GM21390 (cell line): ENCODE data around the gene NRM.
"Not testable (repeated sequence)": the region's sequence is repeated elsewhere in the genome, so short reads cannot be mapped to it uniquely, and the experiment has no call there.

Experiments used
- ATAC-seq: cut with Tn5 transposase; IDR thresholded peaks from one replicate; pipeline ENCODE4 v1.9.1; 2021; ENCODE audit not compliant: unreplicated experiment

Gene NRM

DNA sequence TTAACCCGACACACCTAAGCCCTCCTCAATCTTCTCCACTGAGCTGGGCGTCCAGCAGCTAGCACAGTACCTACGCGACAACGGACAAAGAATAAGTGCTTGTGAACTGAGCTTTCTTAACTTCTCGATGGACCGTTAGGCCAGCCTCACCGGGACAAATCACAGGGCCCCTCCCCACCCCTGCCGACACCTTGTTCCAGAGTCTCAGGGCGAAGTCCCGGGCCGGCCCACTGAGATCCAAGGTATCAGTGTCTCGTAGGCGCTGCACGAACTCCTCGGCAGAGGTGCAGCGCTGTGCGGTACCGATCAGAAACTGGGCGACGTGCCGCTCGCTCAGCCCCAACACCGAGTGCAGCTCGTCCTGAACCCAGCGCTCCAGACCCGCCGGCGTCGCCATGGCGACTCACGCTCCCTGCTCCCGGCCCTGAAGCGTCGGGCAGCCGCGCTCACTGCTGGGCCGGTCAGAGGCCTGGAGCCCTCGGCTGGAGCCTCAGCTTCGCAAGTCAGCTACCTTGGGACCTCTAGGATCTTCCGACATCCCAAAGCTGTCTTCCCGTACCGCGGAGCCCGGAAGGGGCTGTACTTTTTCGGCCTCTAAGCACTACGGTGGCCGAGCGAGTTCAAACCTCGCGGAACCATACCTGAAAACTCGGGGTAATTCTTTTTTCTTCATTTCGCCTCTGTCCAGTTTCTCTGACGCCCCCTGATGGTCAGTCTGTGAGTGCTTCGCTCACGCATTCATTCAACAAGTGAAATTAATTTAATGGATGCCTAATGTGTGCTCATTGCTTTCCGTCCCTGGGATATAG, 18.1 kb downstream of the NRM start, which contains the start of gene DHX16:
TSS of gene DHX16 (minus strand) at position 562 of the 809 bp plus-strand sequence. CDS start at position 397, 165 bp downstream.
- peak; percentile 71 for ATAC-seq

DNA sequence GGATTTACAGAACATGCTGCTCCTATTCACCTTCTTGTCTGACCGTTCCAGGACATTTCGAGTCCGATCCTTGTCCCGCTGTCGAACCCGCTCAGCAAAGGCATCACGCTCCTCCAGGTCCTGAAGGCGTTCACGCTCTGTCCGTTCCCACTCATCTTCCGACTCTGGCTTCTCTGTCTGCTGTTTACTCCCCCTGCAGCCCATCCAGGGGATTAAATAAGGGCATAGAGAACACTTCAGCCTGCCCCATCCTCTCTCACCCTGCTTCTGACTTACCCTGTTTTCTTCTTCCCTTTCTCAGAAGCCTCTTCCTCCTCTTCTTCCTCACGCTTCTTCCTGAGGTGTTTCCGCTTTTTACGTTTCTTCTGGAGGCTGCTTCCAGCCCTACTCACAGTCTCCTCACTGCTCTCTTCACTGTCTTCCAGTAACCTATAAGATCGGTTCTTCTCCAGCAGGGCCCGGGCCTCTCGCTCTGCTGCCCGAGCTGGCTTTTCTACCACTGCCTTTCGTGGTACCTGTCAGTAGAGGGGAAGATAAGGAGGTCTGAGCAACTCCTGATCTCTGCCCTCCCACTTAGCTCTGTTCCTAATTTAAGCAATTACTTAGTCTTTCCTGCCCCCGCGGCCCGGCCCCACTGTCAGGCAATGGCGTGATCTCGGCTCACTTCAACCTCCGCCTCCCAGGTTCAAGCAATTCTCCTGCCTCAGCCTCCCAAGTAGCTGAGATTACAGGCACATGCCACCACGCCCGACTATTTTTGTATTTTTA, 19.8 kb downstream of the NRM start:
- ATAC-seq = no peak

DNA sequence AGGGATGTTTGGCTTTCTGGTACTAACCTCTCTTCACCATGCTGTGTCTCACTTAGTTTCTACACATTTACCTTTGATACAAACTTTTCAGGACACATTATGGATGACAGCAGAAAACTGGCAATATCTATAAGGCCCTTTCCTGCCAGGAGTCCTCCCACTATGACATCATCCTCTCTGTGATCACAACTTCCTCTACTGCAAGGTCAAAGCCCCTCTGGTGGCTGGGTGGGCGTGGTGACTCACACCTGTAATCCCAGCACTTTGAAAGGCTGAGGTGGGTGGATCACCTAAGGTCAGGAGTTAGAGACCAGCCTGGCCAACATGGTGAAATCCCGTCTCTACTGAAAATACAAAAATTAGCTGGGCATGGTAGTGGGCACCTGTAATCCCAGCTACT, 24.5 kb downstream of the NRM start:
- not testable (repeated sequence) for ATAC-seq

DNA sequence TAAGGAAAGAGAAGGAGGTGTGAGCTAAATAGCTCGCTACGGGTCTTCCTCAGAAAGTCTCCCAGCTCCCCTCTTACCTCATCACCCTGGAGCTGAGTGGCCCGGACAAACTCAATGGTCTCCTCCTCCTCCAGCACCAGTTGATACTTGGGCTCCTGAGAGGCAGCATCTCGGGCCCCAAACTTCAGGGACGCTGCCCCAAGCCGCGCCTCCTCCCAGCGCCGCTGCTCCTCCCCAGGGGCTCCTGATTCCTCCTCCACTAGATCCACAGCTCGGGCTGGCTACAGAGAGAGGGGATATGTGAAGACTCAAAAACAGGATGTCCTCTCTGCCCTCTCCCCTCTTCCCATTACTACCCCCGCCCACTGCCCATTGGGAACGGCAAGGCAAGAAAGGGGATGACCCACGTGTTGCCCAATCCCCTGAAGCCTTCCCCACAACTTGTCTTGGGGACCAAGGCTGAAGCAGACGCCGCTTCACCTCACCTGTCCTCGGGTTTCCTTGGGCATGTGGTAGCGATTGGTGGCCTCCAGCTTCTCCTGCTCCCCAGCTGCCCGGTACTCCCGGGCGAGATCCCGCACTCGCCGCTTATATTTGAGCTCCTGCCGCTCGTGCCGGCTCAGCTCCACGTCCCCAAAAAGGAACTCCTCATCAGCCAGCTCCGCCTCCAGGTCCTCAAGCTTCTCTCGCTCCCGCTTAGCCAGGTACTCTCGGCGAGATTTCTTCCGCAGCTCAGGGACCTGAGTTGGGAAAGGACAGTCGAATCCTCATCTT, 25.6 kb downstream of the NRM start:
- ATAC-seq = no peak

DNA sequence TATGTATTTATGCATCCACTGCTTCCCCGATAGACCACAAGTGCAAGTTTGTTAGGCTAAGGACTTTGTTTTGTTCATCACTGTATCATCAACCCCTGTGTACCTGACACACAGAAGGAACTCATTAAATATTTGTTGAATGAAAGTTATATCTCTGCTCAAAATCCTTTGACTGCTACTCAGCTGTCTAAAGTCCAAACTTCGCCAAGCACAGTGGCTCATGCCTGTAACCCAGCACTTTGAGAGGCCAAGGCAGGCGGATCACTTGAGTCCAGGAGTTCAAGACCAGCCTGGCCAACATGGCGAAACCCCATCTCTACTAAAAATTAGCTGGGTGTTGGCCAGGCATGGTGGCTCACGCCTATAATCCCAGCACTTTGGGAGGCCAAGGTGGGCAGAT, 32.9 kb downstream of the NRM start:
- ATAC-seq = not testable (repeated sequence)

DNA sequence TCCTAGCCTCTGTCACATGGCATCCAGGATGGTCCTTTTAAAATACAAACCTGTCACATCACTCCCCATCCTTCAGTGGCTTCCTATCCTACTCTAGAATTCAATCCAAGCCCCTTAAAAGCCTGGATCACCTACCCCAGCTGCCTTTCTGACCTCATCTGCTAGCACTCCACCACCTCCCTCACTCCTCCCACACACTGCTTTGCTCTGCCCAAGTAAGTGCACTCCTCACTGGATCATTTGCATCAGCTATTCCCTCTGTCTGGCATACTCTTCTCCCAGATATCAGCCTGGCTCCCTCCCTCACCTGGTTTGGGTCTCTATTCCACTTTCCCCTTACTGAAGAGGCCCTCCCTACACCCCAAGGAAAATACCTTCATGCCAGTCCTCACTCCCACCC, 33.3 kb downstream of the NRM start:
- no peak for ATAC-seq

DNA sequence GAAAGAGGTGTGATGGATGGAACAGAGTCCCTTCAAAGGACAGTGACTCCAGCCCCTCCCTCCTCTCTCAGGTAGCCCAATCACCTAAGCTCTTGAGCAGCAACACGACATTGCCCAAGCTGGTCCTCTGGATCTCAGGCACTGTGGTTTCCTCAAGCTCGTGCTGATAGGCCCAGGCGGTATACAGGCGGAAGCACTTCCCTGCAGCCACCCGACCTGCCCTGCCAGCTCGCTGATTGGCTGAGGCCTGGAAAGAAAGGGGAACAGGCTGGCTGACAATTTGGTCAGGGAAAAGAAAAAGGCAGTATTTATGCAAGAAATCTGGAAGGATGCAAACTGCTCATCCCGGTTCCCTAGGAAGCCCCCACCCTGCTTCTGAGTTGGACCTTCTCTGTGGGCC, 34.3 kb downstream of the NRM start:
- no peak for ATAC-seq

DNA sequence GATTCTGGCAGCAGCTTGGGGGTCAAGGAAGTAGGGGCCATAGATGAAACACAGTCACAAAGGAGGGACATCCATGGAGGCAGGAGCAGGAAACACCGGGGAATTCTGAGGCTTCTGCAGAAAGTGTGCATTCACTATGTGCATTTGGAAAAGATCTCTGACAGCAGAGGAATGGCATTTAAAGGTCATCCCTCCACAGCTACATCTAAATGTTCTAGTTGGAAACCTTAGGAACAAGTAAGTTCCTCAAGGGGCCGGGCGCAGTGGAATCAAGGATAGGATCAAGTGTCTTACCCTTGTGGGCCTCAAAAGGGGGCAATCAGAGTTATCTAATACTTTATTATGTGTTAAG, 35.1 kb downstream of the NRM start:
- ATAC-seq = no peak

DNA sequence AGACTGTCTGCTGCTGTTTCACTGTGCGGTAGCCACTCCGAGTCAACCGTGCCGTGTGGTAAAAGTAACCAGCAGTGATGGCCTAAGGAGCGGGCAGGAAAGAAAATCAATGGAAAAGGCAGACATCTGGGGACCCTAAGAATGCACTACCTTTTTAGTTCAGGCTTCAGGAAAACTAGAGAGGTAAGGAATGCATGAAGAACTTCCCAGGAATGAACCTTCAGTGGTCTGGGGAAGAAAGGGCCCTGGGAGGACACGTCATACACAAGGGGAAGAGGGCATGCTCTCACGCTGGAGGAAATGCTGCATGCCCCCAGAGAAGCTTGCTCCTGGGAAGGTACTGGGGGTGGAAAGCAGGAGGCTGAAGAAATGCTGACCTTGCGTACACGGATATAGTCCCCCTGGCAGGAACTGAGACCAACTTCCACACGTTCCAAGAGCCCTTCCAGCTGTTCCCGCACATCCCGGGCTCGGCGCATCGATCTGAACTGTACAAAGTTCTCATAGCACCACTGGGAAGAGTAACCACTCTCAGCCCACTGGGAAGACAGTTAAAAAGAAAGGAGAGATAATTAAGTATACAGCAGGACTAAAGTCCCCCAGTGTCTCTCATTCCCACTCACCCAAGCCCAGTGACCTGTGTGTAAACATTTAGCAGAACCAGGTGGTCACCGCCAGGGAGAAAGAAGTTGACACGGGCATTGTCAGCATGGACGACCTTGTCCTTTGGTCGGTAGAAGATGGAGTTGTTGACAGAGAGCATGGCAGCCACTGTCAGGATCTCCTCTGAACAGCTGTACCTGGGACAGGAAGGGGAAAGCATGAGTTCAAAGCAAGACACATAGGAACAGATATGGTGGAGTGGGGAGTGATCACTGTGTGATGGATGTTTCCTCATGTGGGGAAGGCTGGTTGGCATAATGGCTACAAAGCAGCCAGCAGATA, 35.7 kb downstream of the NRM start:
- ATAC-seq = no peak

DNA sequence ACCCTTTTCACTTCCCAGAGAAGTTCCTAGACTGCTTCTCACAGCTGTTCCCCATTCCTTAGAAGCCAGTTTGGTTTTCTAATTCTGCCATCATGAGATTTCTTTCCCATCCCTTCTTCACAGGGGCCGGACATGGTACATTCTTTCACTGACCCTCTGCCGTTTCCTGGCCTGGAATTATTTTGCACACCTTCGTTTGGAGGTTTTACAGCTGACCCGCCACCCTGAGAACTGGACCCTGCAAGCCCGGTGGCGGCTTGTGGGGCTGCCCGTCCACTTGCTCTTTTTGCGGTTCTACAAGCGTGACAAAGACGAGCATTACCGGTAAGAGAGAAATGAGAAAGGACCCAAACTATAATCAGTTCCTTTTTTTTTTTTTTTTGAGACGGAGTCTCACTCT, 39.6 kb downstream of the NRM start:
- no peak for ATAC-seq

DNA sequence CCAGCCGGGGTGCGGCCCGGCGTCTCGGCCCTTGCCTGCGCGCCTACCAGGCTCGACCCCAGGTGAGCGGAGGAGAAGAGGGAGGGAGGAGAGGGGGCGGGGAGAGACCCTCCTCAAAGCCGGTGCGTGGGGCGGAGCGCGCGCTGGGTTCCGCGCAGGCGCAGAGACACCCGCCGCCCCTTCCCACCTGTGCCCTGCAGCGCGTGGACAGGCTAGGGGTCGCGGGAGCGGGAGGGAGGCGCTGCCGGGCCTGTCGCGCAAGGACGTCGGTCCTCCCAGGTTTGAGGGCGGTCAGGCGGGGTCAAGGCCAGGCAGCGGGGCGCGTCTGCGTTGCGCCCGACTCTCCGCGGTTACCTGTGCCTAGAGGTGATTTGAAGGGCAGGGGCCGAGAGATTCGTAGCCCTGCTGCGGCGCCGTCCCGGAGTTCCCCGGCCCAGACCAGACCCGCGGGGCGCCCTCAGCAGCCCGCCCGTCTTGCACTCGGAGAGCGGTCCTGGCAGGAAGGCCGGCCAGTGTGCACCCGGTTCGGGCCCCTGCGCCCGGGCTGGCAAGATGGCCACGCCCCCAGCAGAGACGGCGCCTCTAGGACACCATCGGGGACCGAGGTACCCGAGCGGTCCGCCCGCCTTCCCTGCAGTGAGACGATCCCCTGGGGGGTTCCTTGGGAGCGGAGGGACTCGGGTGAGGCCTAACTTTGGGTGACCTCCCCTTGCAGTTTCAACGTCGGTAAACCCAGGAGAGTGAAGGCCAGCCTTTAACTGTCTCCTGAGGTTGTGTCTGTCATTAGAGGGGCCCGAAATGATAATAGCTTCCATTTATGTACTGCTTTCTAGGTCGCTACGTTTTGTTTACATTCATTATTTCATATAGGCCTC, 43.3 kb downstream of the NRM start:
- peak; percentile 65 for ATAC-seq

DNA sequence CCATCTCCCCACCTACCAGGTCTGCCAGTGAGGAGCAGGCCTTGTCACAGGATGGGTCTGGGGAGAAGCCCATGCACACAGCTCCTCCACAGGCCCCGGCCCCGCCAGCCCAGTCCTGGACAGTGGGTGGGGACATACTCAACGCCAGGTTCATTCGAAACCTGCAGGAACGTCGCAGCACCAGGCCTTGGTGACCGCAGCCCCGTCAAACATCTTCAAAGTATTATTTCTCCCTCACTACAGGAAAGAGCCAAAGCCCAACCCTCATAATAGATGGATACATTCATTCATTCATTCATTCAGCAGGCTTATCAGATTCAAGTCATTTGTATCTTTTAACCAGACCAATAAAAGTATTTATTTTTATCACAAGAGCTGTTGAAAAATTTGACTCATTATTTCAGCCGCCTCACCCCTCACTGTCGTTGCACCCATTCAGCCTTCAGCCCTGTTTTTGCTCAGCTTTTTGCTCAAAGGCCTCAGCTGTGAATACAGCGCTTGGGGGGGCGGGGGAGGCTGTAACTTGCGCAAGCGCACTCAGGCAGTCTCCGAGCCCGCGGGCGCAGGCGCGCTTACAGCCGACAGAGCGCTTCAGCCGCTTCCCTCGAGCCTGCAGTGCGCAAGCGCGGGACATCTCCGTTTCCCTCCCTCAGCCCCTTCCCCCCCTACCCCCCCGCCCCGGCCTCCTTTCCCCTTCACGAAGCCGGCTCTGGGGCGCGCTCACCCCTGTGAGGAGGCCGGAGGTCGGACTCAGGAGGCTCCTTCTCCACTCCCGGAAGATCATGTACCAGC, 44.1 kb downstream of the NRM start, which contains the start of gene C6orf136:
TSS of gene C6orf136 (plus strand) at position 684 of the 792 bp plus-strand sequence. CDS start at position 783, 99 bp downstream.
- peak; percentile 57 for ATAC-seq

DNA sequence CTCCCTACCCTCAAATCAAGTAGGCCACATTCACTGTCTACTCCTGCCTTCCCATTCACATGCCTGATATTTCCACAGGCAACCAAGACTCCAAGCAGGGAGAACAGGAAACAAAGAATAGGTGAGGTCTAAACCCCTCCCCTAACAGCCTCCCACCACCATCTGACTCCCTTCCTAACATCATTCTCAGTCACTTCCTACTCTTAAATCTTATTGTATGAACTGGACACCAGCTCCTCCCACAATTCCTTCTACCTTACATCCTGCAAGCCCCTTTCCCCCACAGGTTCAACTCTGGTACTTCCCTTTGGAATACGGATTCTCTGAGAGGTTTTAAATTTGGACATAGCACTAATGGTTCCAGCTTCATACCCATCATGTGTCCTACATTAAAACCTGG, 44.8 kb downstream of the NRM start:
- no peak for ATAC-seq

DNA sequence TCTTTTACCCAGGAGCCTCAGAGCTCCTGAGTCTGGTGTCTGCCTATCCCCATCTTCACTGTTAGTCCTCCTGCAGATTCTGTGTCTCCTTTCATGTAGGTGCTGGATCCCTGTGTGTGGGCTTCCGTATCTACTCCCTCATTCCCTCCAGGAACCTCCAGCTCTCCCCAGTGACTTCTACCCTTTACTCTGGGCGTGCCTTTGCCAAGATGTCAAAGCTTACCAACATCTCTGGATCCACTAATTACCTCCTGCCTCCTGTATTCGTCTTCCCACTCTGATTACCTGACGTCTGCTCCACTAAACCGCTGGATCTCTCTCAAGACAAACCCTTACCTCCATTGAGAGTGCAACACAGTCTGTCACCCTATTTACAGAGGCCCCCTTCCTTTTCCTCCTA, 46.0 kb downstream of the NRM start:
- ATAC-seq = no peak

DNA sequence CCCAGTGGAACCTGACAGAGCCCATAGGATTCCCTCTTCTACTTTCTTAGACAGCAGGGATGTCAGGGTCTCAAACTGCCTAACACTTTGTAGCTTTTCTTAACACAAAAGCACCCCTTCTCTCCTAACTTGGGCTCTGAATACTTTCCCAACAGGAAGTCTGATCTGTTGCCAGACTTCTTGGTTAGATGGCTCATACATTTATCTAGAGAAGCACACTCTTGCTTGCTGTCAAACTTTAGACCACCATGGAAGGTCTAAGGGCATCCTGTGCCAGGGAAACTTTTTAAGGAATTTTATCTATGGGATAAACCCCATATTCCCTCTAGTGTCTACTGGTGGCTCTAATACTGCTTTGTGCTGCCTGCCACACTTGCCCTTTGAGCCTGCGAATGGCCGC, 47.1 kb downstream of the NRM start:
- no peak for ATAC-seq

DNA sequence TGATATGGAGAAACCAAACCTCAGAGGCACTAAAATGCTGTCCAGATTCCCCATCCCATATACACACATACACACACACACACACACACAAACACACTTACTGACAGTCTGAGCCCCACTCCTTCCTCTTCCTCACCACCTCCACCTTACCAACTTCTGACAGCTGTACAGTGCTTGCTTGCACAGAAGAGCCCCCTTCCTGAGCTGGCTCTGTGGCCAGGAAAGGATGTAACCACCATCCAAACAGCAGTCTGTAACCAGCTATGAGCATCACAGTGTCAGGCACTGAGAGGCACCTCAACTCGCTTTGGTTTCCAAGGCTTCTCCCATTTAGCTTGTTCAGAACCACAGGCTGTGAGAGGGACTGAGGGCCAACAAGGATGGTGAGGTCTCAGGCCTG, 49.7 kb downstream of the NRM start:
- no peak for ATAC-seq

DNA sequence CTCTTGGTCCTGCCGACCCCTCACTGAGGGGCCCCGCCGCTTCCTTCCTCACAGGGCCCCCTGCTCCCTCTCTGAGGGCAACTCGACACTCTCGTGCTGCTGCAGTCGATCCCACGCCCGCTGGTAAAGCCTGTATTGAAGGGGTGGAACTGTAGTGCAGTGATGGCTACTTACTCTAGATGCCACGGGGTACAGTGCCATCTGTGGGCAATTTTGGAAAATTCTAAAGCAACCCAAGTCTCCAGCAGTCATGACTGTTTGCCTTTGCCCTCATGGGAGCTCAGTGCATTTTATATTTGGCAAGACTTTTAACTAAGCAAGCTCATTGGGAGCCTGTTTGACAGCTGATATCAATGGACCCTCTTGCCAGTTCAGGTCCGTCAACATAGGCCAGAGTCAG, 50.3 kb downstream of the NRM start:
- no peak for ATAC-seq
